GM12878 (cell line): ENCODE results near the gene LEMD2. TPM values are rescaled to one million over a fixed set of nuclear protein-coding genes. Genes with fewer than 3 reads are reported as not detected.
A peak's percentile ranks its signal among the peaks of the same experiment; 100 is the strongest.

Source experiments
- BHLHE40 ChIP-seq, 2 experiments: fragments of 450-650 bp in 1 of 2; IDR thresholded peaks; 2 replicates each; pipeline ENCODE4 v1.6.1; 2011 to 2017; ENCODE audit warnings: low read depth in 2 of 2, borderline replicate concordance in 1 of 2, improper control_type of control experiment in 1 of 2, low read length in 1 of 2, mild to moderate bottlenecking in 1 of 2
- CREB1 ChIP-seq: IDR thresholded peaks from 2 replicates; pipeline ENCODE4 v1.6.1; 2012; ENCODE audit warnings: low read depth, mild to moderate bottlenecking, inconsistent platforms
- E2F8 ChIP-seq: fragments of 450-650 bp; IDR thresholded peaks from 2 replicates; pipeline ENCODE4 v1.6.1; 2018; ENCODE audit warnings: mild to moderate bottlenecking, low read depth, moderate library complexity; ENCODE audit not compliant: partially characterized antibody
- RCOR1 ChIP-seq: conservative IDR thresholded peaks from 2 replicates; pipeline ENCODE4 v1.6.1; 2012; ENCODE audit warnings: low read depth, low read length, improper control_type of control experiment
- WRNIP1 ChIP-seq: IDR thresholded peaks from 2 replicates; pipeline ENCODE4 v1.6.1; 2011; ENCODE audit warnings: low read depth, low read length, improper control_type of control experiment, borderline replicate concordance
- ZBTB40 ChIP-seq: fragments of 450-650 bp; IDR thresholded peaks from 2 replicates; pipeline ENCODE4 v1.6.1; 2016; ENCODE audit warnings: mild to moderate bottlenecking, moderate library complexity, borderline replicate concordance
- polyA plus RNA-seq, 11 experiments: library from polyadenylated mRNA; depleted of rRNA in 4 of 11; unstranded in 6 of 11; stranded (reverse) in 5 of 11; fragments of >200 nt; fragmentation: Nextera tagmentation in 4 of 11; fragmentation: Illumina TruSeq in 1 of 11; extraction: Ambion mirVana in 4 of 11; extraction: Trizol in 1 of 11; gene quantifications; 1 replicate in 1 of 11; 2 replicates in 10 of 11; pipeline versions ENCODE4 v1.2.1 to v1.2.3, GENCODE V29; 2011 to 2016; ENCODE audit warnings: inconsistent platforms in 2 of 11, missing spikeins in 2 of 11, low read depth in 1 of 11
- total RNA-seq, 4 experiments: library from RNA; depleted of rRNA in 3 of 4; stranded (reverse); fragments of >200 nt in 3 of 4; fragmentation: Illumina TruSeq in 1 of 4; extraction: Trizol in 1 of 4; gene quantifications; 2 replicates each; pipeline versions ENCODE4 v1.2.1 to v1.2.3, GENCODE V29; 2013 to 2021
- TF ChIP-seq, protein P1 (sequence below): IDR thresholded peaks from 2 replicates; pipeline ENCODE4 v1.6.1; 2012; ENCODE audit warnings: low read depth, low read length, improper control_type of control experiment

LEMD2 gene
- total and polyA plus RNA-seq, 10 of the 15 experiments (the other 5 are each of a cell fraction or from before 2014, with no cell fraction given), result 0.45 to 47.1 (median 22.8) TPM

DNA sequence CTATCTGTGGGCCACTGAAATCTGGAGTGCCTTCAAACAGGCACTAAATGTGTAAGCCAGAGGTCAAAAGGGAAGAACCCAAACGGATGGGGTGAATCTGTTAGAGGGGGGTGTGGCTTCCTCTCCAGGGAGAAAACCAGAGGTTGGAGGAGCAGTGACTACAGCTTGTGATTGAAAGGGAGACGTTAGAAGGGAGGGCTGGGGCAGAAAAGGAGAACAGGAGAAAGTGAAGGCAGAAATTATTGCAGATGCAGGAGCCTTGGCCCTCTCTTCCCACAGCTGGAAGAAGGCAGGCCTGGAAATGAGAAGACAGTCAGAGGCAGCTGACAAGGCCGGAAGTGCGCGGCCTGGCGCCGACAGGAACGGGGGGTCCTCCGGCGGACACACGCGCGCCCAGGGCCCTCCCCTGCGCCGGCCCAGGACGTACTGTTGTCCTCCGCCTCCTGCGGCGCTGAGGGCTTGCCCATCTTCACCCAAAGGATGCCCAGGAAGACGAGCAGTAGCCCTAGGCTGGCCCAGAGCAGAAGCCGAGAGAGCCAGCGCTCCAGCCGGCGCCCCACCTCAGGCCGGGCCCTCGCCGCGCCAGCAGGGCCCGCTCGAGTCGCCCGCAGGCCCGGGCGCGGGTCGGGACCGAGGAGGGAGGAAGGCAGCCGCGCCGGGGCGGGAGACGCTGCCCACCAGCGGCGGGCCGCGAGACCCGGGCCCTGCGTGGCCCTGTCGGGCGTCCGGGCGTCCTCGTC lies 806 bp downstream of the LEMD2 start (continued):
- TF ChIP-seq E2F8 (no peak), CREB1 (0 out of 2 replicates have a peak, but pooled peaks have one; percentile 27), WRNIP1 (no peak), ZBTB40 (peak; percentile 71; the same call in 1 of the 2 replicates), RCOR1 (no peak), BHLHE40 (IDR thresholded peaks at IDR 0.05; ENCODE audit: borderline replicate concordance in 1 of 2, low read depth in 2 of 2, low read length in 1 of 2) (peak in 1 of 2 experiments; percentile 26; a peak in 1 of 4 replicates)
- TF ChIP-seq, protein P1, sequence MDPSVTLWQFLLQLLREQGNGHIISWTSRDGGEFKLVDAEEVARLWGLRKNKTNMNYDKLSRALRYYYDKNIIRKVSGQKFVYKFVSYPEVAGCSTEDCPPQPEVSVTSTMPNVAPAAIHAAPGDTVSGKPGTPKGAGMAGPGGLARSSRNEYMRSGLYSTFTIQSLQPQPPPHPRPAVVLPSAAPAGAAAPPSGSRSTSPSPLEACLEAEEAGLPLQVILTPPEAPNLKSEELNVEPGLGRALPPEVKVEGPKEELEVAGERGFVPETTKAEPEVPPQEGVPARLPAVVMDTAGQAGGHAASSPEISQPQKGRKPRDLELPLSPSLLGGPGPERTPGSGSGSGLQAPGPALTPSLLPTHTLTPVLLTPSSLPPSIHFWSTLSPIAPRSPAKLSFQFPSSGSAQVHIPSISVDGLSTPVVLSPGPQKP, result peak; percentile 30; the same call in 1 of the 2 replicates
